Kidney tubule cell (primary cell): ENCODE results near the gene CRY1.
"Not testable (repeated sequence)": the region's sequence is repeated elsewhere in the genome, so short reads cannot be mapped to it uniquely, and the experiment has no call there.

ENCODE experiments used
- DNase-seq: peaks from one replicate; pipeline ENCODE4 v3.0.0-alpha.2; 2018; ENCODE audit warnings: low spot score

Gene CRY1

DNA sequence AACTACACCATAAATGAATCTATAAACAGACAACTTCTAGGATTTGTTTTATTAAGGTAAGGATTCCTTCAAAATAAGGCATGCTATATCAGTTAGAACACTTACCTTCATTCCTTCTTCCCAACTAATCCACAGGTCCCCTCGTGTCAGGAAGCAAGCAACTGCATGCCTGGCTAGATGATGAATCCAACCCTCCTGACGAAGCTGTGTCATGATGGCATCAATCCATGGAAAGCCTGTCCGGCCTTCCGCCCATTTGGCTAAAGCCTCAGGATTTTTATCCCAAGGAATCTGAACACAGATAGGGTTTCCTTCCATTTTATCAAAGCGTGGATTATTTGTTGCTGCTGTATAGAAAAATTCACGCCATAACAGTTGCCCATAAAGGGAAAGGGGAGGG is 93.9 kb downstream of the CRY1 start:
- DNase-seq = no peak

DNA sequence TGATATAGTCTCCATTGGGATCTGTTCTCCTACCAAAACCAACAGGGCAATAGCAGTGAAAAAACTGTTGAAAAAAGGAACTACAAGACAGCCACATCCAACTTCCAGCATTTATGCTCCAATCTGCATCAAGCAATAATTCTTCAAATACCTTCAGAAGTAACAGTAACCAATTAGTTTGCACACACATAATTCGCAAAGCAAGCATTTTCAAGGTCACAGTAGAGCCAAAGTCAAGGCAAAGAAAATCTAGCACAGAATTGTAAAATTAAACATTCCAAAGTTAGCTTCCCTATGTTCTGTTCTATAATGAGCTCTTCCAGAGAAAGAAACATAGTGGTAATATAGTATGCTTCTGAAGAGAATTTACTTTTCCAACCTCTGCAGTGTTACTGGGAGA is 95.4 kb downstream of the CRY1 start:
- DNase-seq = no peak

DNA sequence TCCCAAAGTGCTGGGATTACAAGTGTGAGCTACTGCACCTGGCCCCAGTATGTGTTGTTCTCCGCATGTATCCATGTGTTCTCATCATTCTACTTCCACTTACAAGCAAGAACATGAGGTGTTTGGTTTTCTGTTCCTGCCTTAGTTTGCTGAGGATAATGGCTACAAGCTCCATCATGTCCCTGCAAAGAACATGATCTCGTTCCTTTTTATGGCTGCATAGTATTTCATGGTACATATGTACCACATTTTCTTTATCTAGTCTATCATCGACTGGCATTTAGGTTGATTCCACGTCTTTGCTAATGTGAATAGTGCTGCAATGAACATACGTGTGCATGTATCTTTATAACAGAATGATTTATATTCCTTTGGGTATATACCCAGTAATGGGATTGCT is 97.2 kb downstream of the CRY1 start:
- not testable (repeated sequence) for DNase-seq

DNA sequence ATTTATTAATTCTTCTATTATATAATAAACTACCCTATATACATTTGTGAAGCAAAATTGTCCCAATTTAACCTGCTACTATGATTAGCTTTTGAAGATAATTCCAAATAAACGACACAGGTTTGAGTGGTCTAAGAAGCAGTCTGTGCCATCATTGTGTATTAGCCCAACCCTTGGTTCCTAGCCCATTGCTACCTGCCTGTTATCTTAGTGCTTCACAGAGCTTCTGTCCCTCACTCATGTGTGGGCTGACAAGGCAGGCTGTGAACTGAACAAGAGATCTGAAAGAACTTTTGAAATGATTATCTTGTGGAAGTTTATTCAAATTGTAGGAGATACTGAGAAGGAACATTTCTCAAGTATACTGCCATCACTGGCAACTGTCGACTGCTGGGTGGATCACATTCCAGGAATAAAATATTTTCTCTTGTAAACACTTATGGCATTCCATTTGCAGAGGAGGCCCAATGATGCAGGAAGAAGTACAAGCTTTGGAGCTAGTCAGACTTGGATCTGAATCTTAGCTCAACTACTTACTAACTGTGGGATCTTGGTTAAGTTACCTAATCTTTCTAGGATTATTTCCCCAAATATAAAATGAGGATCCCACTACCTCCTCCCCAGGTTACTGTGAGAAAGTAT is 98.6 kb downstream of the CRY1 start:
- DNase-seq = peak; percentile 13

DNA sequence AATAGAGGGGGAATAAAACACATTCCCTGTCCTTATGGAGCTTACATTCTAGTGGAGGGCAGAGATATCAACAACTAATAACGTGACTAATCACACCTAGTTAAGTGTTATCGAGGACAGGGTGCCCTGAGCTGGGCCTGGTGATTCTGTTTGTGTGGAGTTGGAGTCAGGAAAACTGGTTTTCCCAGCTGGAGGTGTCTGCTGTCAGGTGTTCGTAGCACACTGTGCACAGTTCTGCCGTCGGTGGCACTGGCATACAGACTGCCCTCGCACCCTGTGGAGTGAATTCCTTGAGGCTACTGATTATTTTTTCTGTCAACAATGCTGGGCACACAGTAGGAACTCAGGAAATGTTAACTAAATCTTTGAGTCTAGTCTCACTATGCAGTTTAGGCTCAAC is 105.5 kb downstream of the CRY1 start:
- DNase-seq = no peak

DNA sequence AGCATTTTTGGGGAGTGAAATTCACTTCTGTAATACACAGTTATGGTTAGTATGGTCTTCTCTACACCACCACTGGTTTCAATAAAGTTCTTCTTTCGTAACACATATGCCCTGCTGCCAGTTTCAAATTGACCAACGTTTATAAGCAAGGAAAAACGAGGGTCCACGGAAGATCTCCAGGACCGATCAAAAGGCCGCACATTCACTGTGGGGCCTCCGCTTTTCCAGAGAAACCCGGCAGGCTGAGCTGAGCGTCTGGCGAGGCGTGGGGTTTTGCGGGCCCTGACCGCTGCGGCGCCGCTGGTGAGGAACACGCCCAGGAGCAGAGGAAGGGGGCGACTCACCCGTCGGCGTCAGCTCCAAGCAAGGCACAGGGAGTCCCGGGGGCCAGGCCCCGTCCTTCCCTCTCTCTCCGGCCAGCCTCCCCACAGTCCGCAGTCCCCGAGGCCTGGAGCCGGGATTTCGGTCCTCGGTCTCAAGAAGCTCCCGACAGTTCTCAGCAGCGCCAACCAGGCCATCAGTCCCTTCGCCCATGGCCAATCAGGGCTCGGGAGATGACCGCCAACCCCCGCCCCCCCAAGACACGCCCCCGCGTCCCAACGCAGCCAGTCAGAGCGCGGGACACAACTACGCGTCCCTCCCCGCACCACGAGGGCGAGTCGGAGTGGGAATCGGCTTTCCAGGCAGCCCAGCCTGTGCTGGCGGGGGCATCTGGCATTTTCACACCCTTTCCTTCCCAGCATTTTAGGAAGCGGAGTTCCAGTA is 106.5 kb downstream of the CRY1 start, which contains the start of gene MTERF2:
MTERF2 (minus strand) TSS at position 522 of the 765 bp plus-strand sequence. CDS start 8,432 bp downstream, outside the sequence.
- DNase-seq = peak; percentile 94

DNA sequence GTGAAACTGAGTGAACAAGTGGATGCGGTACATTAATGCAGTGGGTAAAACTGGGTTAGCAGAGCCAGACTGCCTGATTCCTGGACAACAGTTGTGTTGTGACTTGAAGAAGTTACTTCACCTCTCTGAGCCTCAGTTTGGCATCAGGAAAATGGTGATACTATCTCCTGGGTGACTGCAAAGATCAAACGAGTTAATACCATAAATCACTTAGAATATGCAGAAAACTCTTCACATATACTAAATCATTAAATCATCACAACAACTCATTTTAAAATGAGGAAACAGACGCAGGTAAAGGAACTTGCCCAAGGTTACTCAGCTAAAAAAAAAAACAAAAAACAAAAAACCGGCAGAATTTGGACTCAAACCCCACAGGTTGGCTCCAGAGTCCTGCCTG is 107.2 kb downstream of the CRY1 start:
- no peak for DNase-seq

DNA sequence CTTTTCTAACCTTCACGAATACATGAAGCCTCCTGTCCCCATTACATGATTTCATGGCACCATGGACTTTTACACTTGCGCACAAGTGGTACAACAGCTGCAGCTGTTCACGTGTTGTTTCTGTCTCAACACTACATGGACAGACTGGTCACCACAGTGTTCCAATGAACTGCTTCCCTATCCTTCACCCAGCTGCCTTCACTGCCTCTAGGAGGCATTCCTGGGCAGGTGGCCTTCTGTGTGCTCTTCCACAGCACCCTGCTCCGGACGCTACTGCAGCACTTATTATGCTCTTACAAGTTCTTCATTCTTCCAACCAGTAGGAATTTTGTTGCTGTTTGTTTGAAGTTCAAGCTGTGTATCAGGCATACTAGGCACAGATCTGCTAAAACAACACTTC is 107.9 kb downstream of the CRY1 start:
- peak; percentile 24 for DNase-seq

DNA sequence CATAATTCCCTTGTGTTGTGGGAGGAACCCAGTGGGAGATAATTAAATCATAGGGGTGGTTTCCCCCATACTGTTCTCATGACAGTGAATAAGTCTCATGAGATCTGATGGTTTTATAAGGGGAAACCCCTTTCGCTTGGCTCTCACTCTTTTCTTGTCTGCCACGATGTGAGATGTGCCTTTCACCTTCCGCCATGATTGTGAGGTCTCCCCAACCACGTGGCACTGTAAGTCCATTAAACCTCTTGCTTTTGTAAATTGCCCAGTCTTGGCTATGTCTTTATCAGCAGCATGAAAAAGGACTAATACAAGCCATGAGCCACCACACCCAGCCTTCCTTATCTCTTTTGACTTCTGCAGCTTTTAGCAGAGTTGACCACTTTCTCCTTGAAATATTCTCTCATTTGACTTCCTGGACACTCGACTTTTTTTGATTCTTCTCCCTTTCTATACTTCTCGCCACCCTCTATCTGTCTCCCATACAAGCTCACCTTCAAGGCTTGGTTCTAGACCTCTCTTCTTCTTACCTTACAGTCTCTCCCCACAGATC is 108.7 kb downstream of the CRY1 start:
- no peak for DNase-seq

DNA sequence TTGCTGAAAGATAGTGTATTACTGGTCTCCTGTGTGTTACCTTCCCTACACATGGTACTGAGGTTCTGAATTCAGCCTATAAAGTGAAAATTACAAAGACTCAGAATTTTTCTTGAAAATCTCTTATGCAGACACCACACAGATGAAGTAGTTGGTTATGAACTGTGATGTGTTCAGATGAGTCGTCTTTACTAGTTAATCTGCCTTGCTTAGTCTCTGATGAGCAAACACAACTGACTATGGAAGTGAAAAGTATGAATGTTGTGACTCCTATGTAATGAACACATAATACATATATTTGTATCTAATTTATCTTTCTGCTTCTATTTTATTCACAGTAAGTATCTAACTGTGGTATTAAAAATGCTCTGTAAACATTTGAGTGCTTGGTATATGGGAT is 111.1 kb downstream of the CRY1 start:
- peak; percentile 17 for DNase-seq

DNA sequence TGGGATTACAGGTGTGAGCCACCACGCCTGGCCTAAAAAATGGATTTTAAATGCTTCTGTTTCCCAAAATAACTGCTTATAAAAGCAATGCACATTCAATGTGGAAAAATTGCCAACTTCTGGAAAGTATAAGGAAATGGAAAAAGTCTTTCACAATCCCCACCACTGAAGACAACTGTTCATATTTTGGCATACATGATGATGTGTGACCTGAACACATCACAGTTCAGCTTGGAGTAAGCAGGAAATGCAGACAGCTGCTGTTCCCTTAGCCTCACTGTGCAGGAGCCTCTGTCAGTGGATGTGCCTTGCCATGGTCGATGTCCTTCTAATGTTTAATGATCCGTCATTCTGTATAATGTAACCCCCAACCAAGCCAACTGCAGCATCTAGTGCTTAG is 111.6 kb downstream of the CRY1 start:
- DNase-seq = no peak

DNA sequence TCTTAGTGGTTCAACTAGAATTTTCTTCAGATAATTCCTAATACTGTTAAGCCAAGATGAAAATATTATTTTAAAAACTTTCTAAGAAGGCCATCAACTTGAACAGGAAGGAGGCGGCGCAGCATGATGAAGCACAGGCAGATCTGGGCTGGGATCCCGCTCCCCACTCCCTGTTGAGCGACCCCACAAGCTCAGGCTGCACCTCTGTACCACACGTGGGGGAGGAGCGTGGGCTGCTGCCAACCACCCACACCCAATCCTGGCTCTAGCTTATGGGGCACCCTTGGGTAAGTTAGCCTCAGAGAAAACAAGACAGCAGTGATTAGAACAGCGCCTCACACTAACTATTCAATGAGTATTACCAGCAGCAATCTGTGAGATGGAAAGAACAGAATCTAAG is 112.4 kb downstream of the CRY1 start:
- DNase-seq = no peak

DNA sequence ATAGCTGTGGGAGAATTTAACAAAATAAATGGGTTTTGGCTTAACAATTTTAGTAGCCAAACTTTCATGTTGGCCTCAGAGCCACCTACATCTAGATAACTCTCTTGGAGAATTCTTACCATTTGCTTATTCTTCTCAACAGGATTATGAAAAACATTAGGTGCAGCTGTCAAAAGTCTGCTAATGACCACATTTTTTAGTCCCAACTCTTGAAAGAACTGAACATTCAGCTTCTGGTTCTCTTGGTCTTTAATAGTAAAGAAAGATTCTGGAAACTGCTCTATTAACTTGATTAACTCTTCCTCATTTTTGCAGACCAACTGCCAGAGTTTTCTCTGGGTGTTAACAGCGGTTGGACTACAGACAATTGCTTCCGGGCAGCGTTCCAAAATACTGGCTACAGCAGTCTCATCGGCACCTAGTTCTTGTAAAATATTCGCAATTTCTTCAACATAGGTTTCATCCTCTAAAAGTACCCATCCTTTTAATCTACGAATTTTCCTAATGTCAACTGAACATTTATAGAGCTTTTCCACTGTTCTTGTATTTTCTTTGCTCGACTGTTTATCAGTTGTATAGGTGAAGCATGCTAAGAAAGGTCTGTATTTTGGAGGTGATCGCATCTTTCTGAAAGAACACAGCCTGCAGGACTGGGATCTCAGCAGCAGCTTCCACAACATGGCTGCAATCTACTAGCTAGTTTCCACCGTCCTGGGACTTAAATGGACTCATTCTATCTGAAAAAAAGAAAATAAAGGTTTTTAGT is 115.1 kb downstream of the CRY1 start:
- peak; percentile 31 for DNase-seq

DNA sequence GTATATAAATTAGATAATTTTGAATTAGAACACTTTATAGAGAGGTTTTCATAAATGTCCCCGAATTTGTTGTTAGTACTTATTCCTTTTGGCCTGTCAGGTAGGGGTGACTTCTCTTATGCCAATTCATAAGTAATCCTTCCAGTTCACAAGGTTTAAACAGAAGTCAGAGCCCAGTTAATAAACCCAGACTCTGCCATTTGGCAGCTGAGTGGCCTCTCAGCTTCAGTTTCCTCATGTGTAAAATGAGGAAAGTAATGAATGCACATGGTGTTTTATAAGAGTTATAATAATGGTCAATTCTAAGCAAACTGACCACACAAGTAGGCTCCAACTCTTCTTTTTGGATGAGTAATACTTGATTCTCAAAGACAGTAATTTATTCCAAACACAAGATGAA is 116.7 kb downstream of the CRY1 start:
- no peak for DNase-seq

DNA sequence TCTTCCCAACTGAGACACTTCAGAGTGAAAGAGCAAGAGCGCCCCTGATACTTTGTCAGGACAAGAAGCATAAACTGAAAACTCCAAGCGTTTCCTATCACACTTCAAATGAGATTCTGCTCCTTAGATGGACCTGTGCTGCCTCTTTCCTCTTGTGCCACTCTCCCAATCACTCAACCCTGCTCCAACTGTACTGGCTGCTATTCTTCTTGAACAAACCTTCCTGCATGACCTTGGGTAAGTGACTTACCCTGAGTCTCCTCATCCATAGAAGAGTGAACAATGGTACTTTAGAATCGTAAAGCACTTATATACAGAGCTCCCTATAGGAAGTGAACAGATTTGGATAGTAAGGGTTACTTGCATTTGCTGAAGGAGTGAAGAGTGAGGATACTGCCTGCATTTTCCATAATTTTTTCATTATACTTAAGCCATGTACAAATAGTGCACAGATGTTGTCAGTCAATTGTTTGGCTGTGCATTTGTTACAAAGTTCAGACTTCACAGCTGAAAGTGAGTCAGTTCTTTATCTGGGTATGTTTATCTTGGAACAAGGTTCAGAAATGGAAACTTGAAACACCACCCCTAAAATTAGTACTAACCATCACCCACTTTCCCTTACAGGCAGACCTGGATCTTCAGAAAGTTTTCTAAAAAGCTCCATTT is 117.2 kb downstream of the CRY1 start:
- peak; percentile 13 for DNase-seq

DNA sequence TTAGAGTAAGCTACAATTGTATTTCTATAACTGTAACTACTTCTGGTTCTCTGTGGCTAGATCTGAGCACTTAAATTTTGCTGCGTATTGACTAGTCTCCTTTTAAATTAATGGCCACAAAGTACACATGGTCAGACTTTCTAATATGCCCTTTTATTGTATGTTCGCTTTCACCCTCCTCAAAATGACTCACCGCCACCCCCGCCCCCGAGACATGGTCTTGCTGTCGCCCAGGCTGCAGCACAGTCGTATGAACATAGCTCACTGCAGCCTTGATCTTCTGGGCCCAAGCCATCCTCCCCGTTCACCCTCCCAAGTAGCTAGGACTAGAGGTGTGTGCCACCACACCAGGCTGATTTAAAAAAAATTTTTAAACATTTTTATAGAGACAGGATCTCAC is 118.3 kb downstream of the CRY1 start:
- DNase-seq = no peak

DNA sequence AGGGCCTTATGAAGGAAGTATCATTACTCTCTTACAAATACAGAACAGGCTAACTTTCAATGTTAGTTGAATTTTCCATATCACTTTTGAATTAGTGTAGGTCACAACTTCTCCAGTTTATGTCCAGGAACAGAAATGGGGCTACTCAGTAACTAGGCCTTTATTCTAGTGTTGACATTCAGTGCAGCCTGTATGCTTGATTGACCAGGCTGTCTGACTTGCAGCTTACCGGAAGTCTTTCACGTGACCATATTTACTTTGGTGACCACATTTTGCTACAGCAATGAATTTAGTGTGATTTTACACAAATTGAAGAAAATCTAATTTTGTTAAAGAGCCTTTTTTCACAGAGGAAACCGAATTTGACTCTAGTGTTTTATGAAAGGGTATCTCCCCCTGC is 118.8 kb downstream of the CRY1 start:
- peak; percentile 72 for DNase-seq

DNA sequence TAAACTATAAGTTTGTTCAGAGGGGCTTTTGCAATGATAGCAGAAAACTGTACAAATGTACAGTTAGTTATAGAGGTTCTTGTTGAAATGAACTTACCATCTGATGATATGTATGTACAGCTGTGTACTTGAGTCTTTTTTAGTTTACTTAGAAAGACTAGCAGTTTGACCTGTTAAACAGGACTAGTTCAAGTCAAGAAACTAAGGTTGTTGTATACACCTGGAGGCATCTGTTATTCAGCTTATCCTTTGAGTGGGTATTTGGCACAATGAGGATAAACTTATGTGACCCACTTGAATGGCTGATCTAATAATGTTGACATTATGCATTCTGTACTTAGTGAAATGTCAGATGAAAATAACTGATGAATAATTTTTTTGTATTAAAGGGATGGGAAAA is 119.8 kb downstream of the CRY1 start:
- no peak for DNase-seq

DNA sequence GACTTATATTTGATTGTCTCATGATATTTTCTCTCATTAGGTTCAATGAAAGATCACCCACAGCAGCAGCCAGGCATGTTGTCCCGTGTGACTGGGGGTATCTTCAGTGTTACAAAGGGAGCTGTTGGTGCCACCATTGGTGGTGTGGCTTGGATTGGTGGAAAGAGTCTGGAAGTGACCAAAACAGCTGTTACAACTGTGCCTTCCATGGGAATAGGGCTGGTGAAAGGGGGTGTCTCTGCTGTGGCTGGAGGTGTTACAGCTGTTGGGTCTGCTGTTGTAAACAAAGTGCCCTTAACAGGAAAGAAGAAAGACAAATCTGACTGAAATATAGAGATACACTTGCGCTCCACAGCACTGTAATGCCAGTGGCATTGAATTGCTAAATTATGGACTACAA is 122.3 kb downstream of the CRY1 start:
- DNase-seq = no peak

DNA sequence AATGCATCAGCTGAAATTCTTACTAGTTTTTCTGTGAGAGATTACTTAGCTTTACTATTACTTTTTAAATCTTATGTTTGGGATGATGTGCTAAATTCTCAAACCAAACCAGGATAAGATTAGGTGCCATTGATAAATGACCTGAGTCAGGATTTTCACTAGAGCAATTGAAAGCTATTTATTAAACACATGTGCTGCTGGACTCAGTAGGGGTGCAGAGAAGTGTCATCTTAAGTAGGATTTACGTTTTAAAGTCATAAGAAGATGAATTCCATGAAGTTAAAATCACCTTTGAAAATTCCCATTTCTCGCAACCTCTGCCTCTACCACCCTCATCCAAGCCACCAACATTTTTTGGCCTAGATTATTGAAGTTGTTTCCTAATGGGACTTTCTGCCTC is 128.8 kb downstream of the CRY1 start:
- no peak for DNase-seq

DNA sequence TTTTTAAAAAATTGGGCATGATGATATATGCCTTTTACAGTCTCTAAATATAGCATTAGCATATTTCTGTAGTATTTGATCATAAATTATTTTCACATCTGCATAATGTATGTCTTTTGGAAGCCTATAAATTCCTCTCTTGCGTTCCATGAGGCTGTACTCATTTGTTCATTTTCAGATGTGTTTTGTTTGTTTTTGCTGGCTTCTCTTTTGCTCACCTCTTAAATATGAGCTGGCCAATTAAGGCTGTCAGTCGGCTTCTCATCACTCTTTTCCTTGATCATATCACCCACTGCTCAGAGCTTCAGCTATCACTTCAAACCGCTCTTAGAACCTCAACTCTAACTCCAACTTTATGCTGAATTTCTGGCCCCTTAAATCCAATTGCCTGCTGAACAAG is 131.1 kb downstream of the CRY1 start:
- DNase-seq = no peak

DNA sequence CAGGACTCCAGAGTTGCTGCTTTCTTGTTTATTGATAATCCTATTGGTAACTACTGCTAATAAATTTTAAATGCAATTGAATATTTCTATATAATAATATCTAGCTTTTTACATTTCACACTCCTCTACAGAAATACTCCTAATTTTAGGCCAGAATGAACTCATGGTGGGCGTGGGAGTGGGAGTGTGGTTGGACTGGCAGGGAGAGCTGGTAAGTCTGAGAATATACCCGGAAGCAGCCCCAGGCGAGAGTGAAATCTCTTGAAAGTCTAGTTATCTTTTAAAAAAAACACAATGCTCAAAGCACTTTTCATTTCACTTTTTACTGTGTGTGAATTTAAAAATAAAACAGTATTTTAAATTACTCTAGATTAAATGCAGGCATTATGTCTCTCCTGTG is 132.9 kb downstream of the CRY1 start:
- DNase-seq = no peak
